ENCODE measurements around the gene VEZF1. TPM values are rescaled to one million over a fixed set of nuclear protein-coding genes. Genes with fewer than 3 reads are reported as not detected.
"Not testable (repeated sequence)": the region's sequence is repeated elsewhere in the genome, so short reads cannot be mapped to it uniquely, and the experiment has no call there.

Gene VEZF1
- total RNA-seq, 1 donor, result 51.8 TPM

DNA sequence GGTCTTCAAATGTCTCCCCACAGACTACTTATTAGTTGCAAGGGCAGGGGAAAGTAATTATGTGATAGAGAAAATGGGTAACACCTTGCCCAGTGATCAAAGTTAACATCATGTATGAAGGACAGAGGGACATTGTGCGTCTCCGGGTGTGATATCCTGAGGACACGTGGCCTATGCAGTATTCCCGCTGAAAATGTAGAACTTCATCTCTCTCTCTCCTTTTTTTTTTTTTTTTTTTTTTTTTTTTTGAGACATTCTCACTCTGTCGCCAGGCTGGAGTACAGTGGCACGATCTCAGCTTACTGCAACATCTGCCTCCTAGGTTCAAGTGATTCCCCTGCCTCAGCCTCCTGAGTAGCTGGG, 24.9 kb downstream of the VEZF1 start:
- H3K4me3 ChIP-seq (ENCODE audit: low read depth, low read length), result no peak overlapping the region
- no peak for DNase-seq (ENCODE audit: low read depth)
- TF ChIP-seq, protein P1, sequence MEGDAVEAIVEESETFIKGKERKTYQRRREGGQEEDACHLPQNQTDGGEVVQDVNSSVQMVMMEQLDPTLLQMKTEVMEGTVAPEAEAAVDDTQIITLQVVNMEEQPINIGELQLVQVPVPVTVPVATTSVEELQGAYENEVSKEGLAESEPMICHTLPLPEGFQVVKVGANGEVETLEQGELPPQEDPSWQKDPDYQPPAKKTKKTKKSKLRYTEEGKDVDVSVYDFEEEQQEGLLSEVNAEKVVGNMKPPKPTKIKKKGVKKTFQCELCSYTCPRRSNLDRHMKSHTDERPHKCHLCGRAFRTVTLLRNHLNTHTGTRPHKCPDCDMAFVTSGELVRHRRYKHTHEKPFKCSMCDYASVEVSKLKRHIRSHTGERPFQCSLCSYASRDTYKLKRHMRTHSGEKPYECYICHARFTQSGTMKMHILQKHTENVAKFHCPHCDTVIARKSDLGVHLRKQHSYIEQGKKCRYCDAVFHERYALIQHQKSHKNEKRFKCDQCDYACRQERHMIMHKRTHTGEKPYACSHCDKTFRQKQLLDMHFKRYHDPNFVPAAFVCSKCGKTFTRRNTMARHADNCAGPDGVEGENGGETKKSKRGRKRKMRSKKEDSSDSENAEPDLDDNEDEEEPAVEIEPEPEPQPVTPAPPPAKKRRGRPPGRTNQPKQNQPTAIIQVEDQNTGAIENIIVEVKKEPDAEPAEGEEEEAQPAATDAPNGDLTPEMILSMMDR (IDR thresholded peaks at IDR 0.05; ENCODE audit: insufficient read depth, low read depth, low read length), result no peak

- H3K4me3 ChIP-seq (ENCODE audit: low read depth, low read length), result no peak overlapping the region
- TF ChIP-seq, protein P1 (IDR thresholded peaks at IDR 0.05; ENCODE audit: insufficient read depth, low read depth, low read length), result no peak
- DNase-seq (ENCODE audit: low read depth), result no peak
These were observed 25.5 kb downstream of the VEZF1 start for GRCh38 chr17:57962279-57963148.

- TF ChIP-seq, protein P1 (IDR thresholded peaks at IDR 0.05; ENCODE audit: insufficient read depth, low read depth, low read length), result no peak
- no peak overlapping the region for H3K4me3 ChIP-seq (ENCODE audit: low read depth, low read length)
- no peak for DNase-seq (ENCODE audit: low read depth)
These were observed 28.1 kb downstream of the VEZF1 start for GRCh38 chr17:57959929-57960328.

GRCh38 chr17:57958391-57958790, 29.7 kb downstream of the VEZF1 start:
- H3K4me3 ChIP-seq (ENCODE audit: low read depth, low read length); DNase-seq (ENCODE audit: low read depth): not testable (repeated sequence)

GRCh38 chr17:57957886-57958285, 30.2 kb downstream of the VEZF1 start:
- TF ChIP-seq, protein P1 (IDR thresholded peaks at IDR 0.05; ENCODE audit: insufficient read depth, low read depth, low read length), result no peak
- H3K4me3 ChIP-seq (ENCODE audit: low read depth, low read length), result no peak overlapping the region
- DNase-seq (ENCODE audit: low read depth), result no peak

- TF ChIP-seq, protein P1 (IDR thresholded peaks at IDR 0.05; ENCODE audit: insufficient read depth, low read depth, low read length), result no peak
- H3K4me3 ChIP-seq (ENCODE audit: low read depth, low read length), result no peak overlapping the region
- DNase-seq (ENCODE audit: low read depth), result no peak
These were observed 30.8 kb downstream of the VEZF1 start for GRCh38 chr17:57957120-57957850.
